HFFc6 (cell line): ENCODE data around the gene MMP25. TPM values are rescaled to one million over a fixed set of nuclear protein-coding genes. Genes with fewer than 3 reads are reported as not detected.

Experiments used
- DNase-seq: peaks from one replicate; pipeline ENCODE4 v3.0.0-alpha.2; 2018
- H3K27ac Mint-ChIP-seq: 2 replicates; pipeline ENCODE4 v1.8.0; 2020; ENCODE audit warnings: mild to moderate bottlenecking, mixed read lengths
- H3K27me3 Mint-ChIP-seq: 2 replicates; pipeline ENCODE4 v1.8.0; 2021; ENCODE audit warnings: mild to moderate bottlenecking, moderate library complexity, mixed read lengths; ENCODE audit not compliant: insufficient read depth
- H3K36me3 Mint-ChIP-seq: 2 replicates; pipeline ENCODE4 v1.8.0; 2021; ENCODE audit warnings: low read depth, mixed read lengths
- H3K4me1 Mint-ChIP-seq: 2 replicates; pipeline ENCODE4 v1.8.0; 2020; ENCODE audit warnings: low read depth, mixed read lengths
- H3K4me3 Mint-ChIP-seq: 2 replicates; pipeline ENCODE4 v1.8.0; 2020; ENCODE audit warnings: mild to moderate bottlenecking, moderate library complexity, mixed read lengths
- H3K9me3 Mint-ChIP-seq: 2 replicates; pipeline ENCODE4 v1.8.0; 2020; ENCODE audit warnings: mild to moderate bottlenecking, mixed read lengths
- CTCF ChIP-seq: fragments of 200-600 bp; sonication (generic); IDR thresholded peaks from 2 replicates; pipeline ENCODE4 v1.5.0; 2021; ENCODE audit warnings: antibody characterized with exemption, mild to moderate bottlenecking
- total RNA-seq, 6 experiments: library from RNA; stranded (reverse); fragmentation: NEBNext Ultra II Directional; extraction: Animal tissue kit (Norgen Biotek cat#: 25700); gene quantifications; 2 replicates in 1 of 6; 3 replicates in 5 of 6; pipeline ENCODE4 v1.2.3, GENCODE V29; 2021

The MMP25 gene
- total RNA-seq, 6 experiments from 2014 or later, result 0.05 to 0.17 (median 0.07) TPM; not detected in 3

GRCh38 chr16:3044708-3045107 is 1.7 kb upstream of the MMP25 start:
- H3K4me3 Mint-ChIP-seq, result peak overlapping the region; percentile 64; the same call in 1 of the 2 replicates
- TF ChIP-seq CTCF, result no peak
- H3K4me1 Mint-ChIP-seq, result no peaks in the 10 kb centered on the region
- peaks cover 42% of the 10 kb centered on the region for H3K27me3 Mint-ChIP-seq
- H3K36me3 Mint-ChIP-seq, result no peaks in the 10 kb centered on the region
- no peaks in the 10 kb centered on the region for H3K9me3 Mint-ChIP-seq
- DNase-seq, result no peak
- H3K27ac Mint-ChIP-seq, result no peak overlapping the region

- no peak for DNase-seq
- Mint-ChIP-seq H3K9me3 (no peaks in the 10 kb centered on the region), H3K27ac (no peak overlapping the region), H3K4me1 (no peaks in the 10 kb centered on the region), H3K4me3 (no peak overlapping the region), H3K27me3 (peaks cover 45% of the 10 kb centered on the region), H3K36me3 (no peaks in the 10 kb centered on the region)
- TF ChIP-seq CTCF, result no peak
Measured at GRCh38 chr16:3046641-3047386, 453 bp downstream of the MMP25 start.

GRCh38 chr16:3047387-3047720 is 993 bp downstream of the MMP25 start:
- Mint-ChIP-seq H3K4me1 (no peaks in the 10 kb centered on the region), H3K27me3 (peaks cover 45% of the 10 kb centered on the region), H3K9me3 (no peaks in the 10 kb centered on the region), H3K4me3 (no peak overlapping the region), H3K36me3 (no peaks in the 10 kb centered on the region), H3K27ac (no peak overlapping the region)
- TF ChIP-seq CTCF, result no peak
- DNase-seq, result no peak

GRCh38 chr16:3049921-3050481 is 3.6 kb downstream of the MMP25 start:
- Mint-ChIP-seq H3K9me3 (no peaks in the 10 kb centered on the region), H3K27me3 (peaks cover 29% of the 10 kb centered on the region), H3K4me1 (no peaks in the 10 kb centered on the region), H3K36me3 (no peaks in the 10 kb centered on the region), H3K4me3 (no peak overlapping the region), H3K27ac (no peak overlapping the region)
- no peak for DNase-seq
- no peak for TF ChIP-seq CTCF

GRCh38 chr16:3050487-3050886 is 4.1 kb downstream of the MMP25 start:
- no peak for DNase-seq
- H3K4me1 Mint-ChIP-seq, result no peaks in the 10 kb centered on the region
- no peak for TF ChIP-seq CTCF
- H3K9me3 Mint-ChIP-seq, result no peaks in the 10 kb centered on the region
- H3K36me3 Mint-ChIP-seq, result no peaks in the 10 kb centered on the region
- peaks cover 25% of the 10 kb centered on the region for H3K27me3 Mint-ChIP-seq
- no peak overlapping the region for H3K27ac Mint-ChIP-seq
- H3K4me3 Mint-ChIP-seq, result no peak overlapping the region
